MM.1S (cell line): ENCODE measurements around the gene EID3.

Experiments
- CTCF ChIP-seq: fragments of 300-600 bp; sonication (generic); IDR thresholded peaks from 2 replicates; pipeline ENCODE4 v1.5.1; 2016; ENCODE audit warnings: antibody characterized with exemption, low read length, mixed read lengths
- EZH2phosphoT487 ChIP-seq: fragments of 300-600 bp; sonication (generic); IDR thresholded peaks from 2 replicates; pipeline ENCODE4 v1.6.1; 2018; ENCODE audit warnings: antibody characterized with exemption, low read length

GRCh38 chr12:104315326-104316224 lies 12.0 kb downstream of the EID3 start:
- TF ChIP-seq CTCF (no peak), EZH2phosphoT487 (no peak)
